ENCODE data around the gene GLCCI1. TPM values are rescaled to one million over a fixed set of nuclear protein-coding genes. Genes with fewer than 3 reads are reported as not detected.

GLCCI1 gene
- total RNA-seq, 1 donor from 2014 or later, result 12.3 TPM

DNA sequence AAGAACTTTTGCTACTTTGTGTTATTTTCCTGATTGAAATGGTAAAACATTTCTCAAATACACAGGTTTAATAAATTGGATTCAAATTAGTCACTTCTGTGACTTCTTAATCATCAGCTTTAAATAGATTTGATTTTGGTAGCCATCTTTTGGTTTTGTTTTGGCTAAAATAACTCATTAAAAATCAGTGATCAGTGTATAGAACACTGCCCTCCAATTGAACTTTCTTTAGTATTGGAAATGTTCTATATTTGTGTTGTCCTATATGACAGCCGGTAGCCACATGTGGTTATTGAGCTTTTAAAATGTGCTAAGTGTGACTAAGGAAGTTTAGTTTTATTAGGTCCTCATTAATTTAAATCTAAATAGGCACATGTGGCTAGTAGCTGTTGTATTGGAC lies 50.4 kb downstream of the GLCCI1 start:
- no peak for DNase-seq (ENCODE audit: extremely low spot score, unreplicated experiment)
- H3K4me1 Mint-ChIP-seq (ENCODE audit: unreplicated experiment), result no peaks in the 10 kb centered on the region
- TF ChIP-seq CTCF (IDR thresholded peaks at IDR 0.05), result no peak

DNA sequence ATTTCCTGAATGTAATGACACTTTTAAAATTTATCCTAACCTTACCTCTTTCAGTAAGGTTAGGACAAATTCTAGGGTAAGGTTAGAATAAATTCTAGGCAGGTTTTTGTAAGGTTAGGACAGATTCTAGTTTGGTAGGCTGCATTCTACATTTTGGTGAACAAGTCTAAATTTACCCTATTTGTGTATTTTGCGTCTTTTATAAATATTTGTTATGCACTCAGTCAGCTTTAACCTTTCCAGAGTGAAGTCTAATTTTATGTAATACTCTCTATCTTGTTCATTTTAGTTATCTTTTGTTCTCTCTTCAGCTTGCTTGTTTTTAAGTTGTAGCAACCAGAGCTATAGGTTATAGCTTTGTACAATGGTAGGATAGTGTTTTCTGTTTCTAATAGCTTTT lies 54.0 kb downstream of the GLCCI1 start:
- Mint-ChIP-seq H3K27me3 (ENCODE audit: unreplicated experiment) (no peaks in the 10 kb centered on the region), H3K4me3 (ENCODE audit: unreplicated experiment) (no peak overlapping the region), H3K4me1 (ENCODE audit: unreplicated experiment) (no peaks in the 10 kb centered on the region), H3K27ac (ENCODE audit: unreplicated experiment) (no peak overlapping the region), H3K36me3 (ENCODE audit: unreplicated experiment) (peaks cover 38% of the 10 kb centered on the region), H3K9me3 (ENCODE audit: unreplicated experiment) (peaks cover 19% of the 10 kb centered on the region)
- DNase-seq (ENCODE audit: extremely low spot score, unreplicated experiment), result no peak
- TF ChIP-seq CTCF (IDR thresholded peaks at IDR 0.05), result no peak

More for the DNA sequence above, 50.4 kb downstream of the GLCCI1 start:
- peaks cover 1% of the 10 kb centered on the region for H3K36me3 Mint-ChIP-seq (ENCODE audit: unreplicated experiment)
- H3K9me3 Mint-ChIP-seq (ENCODE audit: unreplicated experiment), result no peaks in the 10 kb centered on the region
- H3K27me3 Mint-ChIP-seq (ENCODE audit: unreplicated experiment), result no peaks in the 10 kb centered on the region
- no peak overlapping the region for H3K4me3 Mint-ChIP-seq (ENCODE audit: unreplicated experiment)
- H3K27ac Mint-ChIP-seq (ENCODE audit: unreplicated experiment), result no peak overlapping the region

DNA sequence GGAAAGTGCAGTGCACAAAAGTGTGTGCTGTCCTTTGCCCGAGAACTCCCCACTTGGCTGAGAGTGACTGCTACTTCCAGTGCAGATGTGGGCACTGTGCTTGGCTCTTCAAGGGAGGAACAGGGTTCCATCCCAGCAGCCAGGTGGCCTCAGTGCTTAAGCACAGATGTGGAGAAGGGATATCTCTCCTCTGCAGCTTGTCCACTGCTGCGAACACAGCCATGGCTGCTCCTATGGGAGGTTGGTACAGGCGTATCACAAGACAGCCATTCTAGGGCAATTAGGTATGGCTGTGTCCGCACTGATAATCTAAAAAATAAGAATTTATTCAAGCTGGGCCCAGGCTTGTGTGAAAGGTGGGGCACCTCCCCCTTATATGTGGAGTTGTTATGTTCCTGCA lies 66.6 kb downstream of the GLCCI1 start:
- H3K27me3 Mint-ChIP-seq (ENCODE audit: unreplicated experiment), result no peaks in the 10 kb centered on the region
- no peak for DNase-seq (ENCODE audit: extremely low spot score, unreplicated experiment)
- no peak for TF ChIP-seq CTCF (IDR thresholded peaks at IDR 0.05)
- H3K4me3 Mint-ChIP-seq (ENCODE audit: unreplicated experiment), result no peak overlapping the region
- H3K9me3 Mint-ChIP-seq (ENCODE audit: unreplicated experiment), result peaks cover 16% of the 10 kb centered on the region
- no peak overlapping the region for H3K27ac Mint-ChIP-seq (ENCODE audit: unreplicated experiment)
- no peaks in the 10 kb centered on the region for H3K4me1 Mint-ChIP-seq (ENCODE audit: unreplicated experiment)
- H3K36me3 Mint-ChIP-seq (ENCODE audit: unreplicated experiment), result peaks cover 24% of the 10 kb centered on the region

DNA sequence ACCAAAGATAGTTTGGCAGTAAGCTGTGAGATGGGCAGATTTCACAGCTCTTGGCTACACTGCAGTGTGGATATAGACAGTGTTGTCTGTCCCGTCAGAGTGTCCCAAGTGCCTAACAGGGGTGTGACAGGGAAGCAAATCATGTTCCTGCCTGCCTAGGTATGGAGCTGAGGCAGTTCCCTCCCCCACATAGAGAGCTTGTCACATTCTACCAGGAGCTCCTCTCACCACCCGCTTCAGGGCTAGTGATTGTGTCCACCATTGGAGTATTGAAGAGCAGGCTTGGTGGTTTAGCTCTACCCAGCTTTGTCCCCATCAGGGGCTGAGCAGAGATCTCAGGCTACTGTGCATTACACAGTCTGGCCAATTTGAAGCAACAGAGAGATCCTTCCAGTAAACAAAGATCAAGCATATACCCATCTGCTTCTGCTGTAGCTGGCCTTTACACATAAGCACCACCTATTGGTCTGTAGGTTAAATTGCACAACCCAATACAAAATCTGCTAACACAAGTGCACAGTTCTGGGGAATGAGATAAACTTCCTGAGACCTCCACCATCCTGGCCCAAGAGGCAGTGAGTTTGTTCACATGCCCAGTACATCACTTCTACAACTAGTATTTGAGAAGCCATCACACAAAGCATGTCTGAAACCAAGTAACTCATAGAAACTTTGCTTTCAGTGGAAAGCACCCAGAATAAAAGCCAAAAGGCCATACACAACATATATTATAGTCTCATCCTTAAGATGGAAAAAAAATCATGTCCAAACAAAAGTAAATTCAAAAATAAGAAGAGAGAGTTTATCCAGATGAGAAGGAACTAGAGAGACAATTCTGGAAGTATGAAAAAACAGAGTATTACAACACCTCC lies 67.3 kb downstream of the GLCCI1 start:
- Mint-ChIP-seq H3K27me3 (ENCODE audit: unreplicated experiment) (no peaks in the 10 kb centered on the region), H3K9me3 (ENCODE audit: unreplicated experiment) (peaks cover 14% of the 10 kb centered on the region), H3K4me3 (ENCODE audit: unreplicated experiment) (no peak overlapping the region), H3K36me3 (ENCODE audit: unreplicated experiment) (peaks cover 21% of the 10 kb centered on the region), H3K27ac (ENCODE audit: unreplicated experiment) (no peak overlapping the region), H3K4me1 (ENCODE audit: unreplicated experiment) (no peaks in the 10 kb centered on the region)
- DNase-seq (ENCODE audit: extremely low spot score, unreplicated experiment), result no peak
- peak; percentile 34 for TF ChIP-seq CTCF (IDR thresholded peaks at IDR 0.05)

- H3K9me3 Mint-ChIP-seq (ENCODE audit: unreplicated experiment), result peaks cover 6% of the 10 kb centered on the region
- no peak overlapping the region for H3K27ac Mint-ChIP-seq (ENCODE audit: unreplicated experiment)
- no peak for TF ChIP-seq CTCF (IDR thresholded peaks at IDR 0.05)
- no peaks in the 10 kb centered on the region for H3K27me3 Mint-ChIP-seq (ENCODE audit: unreplicated experiment)
- DNase-seq (ENCODE audit: extremely low spot score, unreplicated experiment), result no peak
- peaks cover 21% of the 10 kb centered on the region for H3K36me3 Mint-ChIP-seq (ENCODE audit: unreplicated experiment)
- H3K4me1 Mint-ChIP-seq (ENCODE audit: unreplicated experiment), result peaks cover 2% of the 10 kb centered on the region
- H3K4me3 Mint-ChIP-seq (ENCODE audit: unreplicated experiment), result no peak overlapping the region
Observed at GRCh38 chr7:8037151-8037550, 68.6 kb downstream of the GLCCI1 start.

Data from osteocyte (in vitro differentiated cells).